ENCODE data around the gene XYLT1.
"Not testable (repeated sequence)": the region's sequence is repeated elsewhere in the genome, so short reads cannot be mapped to it uniquely, and the experiment has no call there.

Gene XYLT1

DNA sequence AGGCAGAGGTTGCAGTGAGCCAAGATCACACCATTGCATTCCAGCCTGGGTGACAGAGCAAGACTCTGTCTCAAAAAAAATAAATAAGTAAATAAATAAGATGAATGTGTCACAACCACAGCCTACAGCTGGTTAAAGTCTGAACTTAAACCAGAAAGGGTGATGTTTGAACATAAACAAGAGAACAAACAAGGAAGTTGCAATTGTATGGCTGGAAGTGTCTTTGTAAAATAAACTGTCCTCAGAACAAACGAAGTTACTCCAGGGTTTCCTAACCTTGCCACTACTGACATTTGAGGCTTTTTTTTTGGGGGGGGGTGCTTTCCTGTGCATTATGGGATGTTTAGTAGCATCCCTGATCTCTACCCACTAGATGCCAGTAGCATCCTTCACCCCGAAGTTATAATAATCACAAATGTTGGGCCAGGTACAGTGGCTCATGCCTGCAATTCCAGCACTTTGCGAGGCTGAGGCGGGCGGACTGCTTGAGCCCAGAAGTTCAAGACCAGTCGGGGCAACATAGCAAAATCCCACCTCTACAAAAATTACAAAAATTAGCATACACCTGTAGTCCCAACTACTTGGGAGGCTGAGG lies 119.2 kb downstream of the XYLT1 start:
- no peak for DNase-seq

DNA sequence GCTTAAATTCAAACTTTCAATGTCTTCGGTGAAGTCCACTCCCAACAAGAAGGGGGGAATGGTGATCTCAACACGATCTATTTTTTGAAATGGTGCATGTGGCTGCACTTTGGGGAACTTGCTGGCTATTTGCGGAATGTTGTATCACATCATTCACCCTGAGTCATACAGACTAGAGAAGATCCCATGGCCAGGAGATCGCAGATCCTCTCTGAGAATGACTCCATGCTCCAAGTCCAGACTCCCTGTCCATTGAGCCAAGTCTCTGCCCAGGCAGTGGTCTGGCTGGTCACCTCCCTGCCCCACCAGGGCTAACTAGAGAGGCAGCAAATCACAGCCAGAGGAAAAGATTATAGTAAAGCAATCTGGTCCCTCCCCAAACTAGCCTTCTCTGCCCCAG lies 120.6 kb downstream of the XYLT1 start:
- no peak for DNase-seq

DNA sequence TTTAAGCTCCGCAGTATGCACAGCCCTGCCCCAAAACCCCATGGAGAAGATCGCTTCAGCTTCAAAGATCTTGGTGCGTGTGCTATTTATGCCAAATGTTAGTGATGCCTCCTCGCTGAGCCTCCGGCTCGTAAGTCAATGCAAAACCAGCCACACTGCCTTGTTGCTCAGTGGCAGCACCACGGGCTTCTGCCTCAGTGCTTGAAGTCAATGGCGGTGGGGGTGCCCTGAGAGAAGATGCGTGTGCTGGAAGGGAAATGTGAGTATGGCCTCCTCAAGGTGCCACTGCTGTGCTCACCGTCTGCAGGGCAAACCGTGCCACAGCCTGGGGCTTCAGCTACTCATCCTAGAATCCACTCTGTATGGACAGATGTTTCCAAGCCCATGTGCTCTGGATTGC lies 121.9 kb downstream of the XYLT1 start:
- DNase-seq: no peak

DNA sequence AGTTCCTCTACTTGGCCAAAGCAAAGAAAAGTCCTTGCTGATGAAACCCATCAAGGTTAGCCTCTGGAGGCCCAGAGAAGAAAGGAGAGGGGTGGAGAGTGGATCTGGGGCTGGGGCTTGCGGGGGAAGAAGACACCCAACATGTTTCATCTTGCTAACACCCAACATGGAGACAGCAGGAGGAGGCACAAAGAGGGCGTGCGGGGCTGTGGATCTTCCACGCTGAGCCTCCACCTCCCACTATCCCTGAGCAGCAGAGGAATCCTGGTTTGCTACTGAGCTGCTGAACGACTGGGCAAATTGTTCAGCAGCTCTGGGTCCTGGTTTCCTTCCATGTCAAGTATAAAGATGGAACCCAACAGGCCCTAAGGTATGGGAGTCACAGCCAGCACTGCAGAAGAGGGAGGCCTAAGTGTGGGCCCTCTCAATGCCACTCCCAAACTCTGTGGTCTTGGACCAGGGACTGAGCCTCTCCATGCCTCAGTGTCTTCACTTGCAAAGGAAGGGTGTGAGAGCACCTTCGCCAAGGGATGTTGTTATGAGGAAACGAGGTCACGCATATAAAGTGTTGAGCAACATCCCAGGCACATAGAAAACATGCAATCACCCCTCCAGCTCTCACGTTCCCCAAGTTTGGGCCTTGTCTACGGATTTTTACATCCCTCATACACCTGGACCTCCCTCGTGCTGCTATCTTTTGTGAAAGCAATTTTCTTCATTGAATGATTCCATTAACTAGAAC lies 122.5 kb downstream of the XYLT1 start:
- peak in 1 of 2 experiments; percentile 21 for DNase-seq

DNA sequence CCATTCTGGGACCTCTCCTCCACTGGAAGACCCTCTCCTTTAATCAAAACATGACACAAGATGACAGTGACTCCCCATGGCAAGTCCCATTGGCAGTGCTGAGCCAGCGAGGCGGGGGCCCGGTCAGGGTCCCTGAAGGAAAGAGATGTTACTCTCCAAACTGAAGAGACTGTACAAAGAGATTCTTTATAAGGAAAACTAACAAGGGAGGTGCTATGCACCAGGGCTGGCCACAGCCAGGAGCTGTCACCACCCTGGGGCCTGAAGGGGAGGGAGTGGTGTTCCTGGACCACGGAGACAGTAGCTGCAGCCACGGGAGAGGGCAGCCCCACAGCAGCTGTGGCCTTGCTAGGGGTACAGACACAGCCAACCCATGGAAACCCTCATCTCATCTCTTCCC lies 123.1 kb downstream of the XYLT1 start:
- DNase-seq: no peak

DNA sequence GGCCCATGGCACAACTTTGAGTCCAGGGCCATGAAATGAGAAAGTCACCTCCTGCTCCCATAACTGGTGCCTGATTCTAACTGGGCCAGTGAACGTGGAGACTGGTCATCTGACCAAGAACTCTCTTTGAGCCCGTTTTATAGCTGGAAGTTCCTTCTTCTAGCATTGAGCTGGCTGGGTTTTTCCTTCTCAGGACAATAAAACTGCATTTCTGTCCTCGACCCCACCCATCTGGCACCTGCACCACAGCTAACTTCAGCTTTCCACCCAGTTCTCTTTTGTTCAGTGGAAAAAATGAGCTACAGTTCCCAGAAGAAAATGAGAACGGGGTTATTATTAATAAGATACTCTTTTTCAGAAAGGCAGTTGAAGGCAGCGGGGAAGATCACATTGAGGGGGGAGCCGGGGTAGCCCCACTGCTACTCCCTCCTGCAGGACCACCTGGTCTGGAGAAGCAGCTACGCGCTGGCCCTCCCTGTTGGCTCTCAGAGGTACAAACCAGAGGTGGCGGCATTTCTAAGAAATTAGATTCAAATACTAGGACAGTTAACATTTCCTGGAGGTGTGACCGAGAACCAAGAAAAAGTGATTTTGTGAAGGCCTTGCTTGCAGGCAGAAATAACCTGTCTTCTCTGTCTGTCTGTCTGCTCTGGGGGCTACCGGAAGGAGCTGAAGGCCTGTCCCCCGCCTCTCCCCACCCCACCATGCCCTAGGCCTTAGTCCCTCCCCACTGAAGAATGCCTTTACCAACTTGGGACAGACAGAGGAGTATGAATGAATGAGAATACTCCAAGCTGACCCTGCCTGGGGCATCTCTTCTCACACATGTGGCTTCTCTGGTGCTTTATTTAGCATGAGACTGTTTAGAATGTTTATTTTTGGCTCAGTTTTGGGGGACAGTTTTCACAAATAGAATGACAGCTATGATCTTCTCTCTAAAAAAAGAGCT lies 123.9 kb downstream of the XYLT1 start:
- DNase-seq: no peak

DNA sequence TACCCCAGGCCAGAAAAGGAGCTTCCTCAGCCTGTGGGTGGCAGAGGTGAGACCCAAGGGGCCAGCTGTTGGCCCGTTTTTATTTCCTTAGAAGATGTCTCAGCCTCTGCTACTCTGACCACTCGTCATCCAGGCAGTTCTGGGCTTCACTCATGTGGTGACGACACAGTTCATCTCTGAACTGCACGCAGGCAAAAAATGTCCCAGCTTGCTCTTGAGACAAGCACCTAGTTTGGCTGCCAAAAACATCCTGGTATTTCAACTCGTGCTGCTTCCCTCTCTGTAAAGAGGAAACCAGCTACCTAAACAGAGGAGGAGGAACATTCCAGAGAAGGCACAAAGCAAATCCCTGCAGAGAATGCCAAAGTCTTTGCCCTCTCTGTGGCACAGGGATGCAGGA lies 125.7 kb downstream of the XYLT1 start:
- DNase-seq: no peak

DNA sequence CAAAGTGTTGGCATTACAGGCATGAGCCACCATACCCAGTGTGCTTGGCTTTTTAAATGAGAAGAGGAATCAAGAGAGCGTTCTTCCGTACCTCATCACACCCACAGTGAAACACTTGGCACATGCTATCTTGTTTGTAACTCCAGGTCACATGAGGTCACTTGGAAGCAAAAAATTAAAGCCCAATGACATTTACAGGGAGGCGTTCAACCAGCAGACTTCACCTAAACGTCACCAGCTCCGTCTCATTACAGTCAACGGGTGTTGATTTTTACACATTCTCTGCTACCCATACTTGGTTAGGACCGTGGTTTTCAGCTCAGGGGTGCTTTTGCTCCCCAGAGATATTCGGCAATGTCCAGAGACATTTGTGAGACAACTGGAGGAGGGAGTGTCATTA lies 127.0 kb downstream of the XYLT1 start:
- no peak for DNase-seq

DNA sequence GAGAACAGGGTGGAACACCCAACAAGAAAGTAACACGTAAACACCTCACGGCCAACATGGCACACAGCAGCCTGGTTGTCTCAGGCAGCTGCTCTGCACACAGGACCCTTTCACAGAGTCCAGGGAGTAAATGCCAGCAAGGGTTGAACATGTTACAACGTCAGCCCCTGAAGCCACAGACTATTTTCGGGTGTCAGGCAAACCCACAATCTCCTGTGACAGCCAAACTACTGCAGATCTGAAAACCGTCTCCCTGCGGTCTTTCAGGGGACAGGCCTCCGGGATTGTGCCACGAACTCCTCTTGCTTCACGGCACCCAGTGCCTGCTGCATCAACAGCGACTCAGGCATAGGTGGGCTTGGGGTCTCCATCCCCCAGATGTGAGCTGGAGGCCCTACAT lies 127.7 kb downstream of the XYLT1 start:
- peak; percentile 91 to 94 for DNase-seq

DNA sequence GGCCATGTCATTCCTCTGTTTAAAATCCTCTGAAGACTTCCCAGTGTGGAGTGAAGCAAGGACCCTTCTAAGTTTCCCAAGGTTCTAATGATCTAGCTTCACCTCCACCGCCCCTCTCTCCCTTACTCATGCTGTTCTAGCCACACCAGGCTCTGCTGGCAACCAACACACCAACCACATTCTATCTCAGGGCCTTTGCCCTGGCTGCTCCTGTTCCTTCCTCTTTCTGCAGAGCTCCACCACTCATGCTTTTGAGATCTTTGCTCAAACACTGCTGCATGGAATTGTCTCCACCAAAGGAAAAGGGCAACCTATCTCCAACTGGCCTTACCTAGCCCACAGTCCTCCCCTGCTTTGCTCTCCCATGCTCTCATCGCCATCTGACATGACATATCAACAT lies 128.7 kb downstream of the XYLT1 start:
- DNase-seq: peak; percentile 84 to 86

DNA sequence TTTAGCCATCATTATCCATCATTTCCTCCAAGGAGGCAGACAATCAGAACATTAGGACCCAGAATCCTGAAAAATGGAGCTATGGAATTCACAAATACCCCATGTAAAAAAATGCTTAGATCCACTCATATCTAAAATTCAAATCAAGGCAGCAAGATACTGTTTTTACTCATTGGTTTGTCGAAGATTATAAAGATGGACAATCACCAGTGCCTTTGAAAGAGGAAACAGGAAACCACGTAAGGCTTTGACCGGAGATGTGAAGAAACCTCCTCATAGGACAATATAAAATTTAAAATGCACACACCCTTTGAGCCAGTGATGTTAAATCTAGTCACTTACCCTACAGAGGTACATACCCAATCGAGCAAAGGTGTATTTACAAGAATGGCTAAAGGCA lies 130.0 kb downstream of the XYLT1 start:
- peak; percentile 44 to 70 for DNase-seq

DNA sequence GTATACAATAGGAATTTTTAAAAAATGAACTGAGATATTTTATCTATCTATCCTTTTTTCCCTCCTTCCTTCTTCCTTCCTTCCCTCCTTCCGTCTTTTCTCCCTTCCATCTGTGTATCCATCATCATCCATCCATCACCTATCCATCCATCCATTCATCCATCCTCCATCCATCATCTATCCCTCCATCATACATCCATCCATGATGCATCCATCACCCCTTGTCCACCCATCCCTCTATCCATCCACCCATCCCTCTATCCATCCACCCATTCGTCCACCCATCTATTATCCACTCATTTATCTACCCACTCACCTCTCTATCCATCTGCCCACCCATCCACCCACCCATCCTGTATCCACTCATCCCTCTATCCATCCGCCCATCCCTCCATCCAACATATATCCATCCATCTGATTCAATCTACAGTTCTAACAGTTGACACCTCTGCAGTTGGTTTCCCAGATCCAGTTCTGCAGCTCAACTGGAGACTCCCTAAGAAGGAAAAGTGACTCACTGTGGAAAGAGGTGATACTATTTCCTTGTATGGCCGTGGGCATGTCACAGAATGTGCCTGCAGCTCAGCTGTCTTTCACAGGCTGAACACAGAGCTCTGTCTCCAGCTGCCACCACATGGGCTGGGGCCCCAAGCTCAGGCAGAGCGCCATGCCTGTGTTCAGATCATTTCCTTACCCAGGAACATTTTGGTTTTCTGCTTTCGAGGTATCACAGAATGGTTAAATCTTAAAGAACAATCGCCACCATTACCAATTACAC lies 130.8 kb downstream of the XYLT1 start:
- DNase-seq: no peak

DNA sequence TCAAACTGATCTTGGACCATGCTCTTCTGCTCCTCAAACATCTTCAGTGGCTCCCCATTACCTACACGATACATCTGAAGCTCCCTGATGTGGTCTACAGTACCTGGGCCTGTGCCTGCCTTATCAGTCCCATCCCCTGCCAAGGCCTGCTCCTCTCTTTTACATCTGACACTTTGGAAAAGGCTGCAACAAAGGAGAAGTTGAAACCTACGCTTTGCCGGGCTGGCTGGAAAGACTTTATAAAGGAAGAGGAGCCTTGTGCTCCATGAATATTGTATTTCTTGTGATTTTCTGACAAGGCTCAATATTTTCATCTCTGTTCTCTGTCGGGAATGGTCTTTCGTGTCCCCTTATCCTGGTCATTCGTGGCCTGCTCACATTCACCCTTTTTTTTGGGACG lies 132.5 kb downstream of the XYLT1 start:
- no peak for DNase-seq

DNA sequence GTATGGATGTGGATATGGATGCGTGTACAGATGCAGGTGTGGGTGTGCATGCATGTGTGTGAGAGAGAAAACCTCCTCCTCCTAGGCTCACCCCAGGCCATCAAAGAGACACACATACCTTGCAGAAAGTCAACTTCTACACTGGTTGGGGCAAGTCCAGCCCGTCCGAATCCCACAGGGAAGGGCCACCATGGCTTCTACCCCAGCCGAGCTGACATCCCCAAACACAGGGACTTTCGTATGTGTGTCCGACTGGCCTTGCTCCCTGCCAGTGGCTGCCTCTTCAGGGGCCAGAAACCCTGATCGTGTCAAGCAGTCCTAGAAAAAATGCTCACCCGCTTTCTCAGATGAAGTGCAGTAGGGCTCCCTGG lies 134.2 kb downstream of the XYLT1 start:
- no peak for DNase-seq

DNA sequence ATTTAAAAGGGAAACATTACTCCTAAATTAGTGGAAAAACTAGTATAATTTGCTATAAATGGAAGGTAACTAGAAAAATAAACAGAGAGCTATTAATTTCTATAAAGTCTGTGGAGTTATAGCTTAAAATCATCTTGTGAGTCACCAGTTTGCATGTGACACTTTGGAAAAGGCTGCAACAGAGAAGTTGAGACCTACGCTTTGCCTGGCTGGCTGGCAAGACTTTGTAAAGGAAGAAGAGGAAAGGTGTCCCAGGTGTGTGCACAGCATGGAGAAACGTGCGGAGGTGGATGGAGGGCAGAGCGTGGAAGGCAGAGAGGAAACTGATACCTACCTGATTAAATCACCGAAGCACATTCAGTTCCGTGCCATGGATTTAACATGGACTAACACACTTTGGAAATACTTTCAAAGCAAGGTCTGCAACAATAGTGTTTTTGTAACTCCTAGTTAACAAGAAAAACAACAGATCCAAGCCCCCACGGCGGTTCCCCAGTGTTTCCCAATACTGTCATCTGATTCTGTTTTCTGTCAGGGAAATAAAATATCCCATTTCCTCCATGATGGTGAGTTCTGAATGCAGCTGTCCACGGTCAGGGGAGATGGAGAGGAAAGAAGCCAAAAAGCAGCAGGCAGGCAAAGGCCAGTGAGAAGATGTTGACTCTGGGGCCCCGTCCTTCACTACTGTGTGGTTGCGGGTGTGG lies 134.8 kb downstream of the XYLT1 start:
- no peak for DNase-seq

DNA sequence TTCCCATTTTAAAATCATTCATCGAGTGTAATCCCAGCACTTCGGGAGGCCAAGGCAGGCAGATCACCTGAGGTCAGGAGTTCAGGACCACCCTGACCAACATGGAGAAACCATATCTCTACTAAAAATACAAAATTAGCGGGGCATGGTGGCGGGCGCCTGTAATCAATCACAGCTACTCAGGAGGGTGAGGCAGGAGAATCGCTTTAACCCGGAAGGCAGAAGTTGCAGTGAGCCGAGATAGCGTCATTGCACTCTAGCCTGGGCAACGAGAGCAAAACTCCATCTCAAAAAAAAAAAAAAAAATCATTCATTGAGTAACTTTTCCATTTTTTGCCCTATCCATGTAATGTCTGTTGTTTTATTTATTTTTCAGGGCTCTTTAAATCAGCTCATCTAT lies 135.4 kb downstream of the XYLT1 start:
- DNase-seq: not testable (repeated sequence)

DNA sequence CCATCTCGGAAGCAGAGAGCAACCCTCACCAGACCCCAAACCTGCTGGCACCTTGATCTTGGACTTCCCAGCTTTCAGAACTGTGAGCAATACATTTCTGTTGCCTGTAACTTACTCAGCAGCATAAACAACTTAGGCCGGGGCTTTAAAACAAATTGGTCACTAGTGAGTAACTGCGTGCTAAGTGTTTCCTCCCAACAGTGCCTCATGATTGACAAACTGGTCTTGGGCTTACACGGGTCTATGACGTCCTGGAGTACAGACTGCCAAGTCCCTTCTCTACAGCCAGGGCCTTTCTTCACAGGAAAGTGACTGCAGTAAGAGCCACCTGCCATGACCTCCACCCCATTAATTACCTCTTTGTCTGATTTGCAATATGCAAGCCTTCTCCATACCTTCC lies 136.7 kb downstream of the XYLT1 start:
- no peak for DNase-seq

DNA sequence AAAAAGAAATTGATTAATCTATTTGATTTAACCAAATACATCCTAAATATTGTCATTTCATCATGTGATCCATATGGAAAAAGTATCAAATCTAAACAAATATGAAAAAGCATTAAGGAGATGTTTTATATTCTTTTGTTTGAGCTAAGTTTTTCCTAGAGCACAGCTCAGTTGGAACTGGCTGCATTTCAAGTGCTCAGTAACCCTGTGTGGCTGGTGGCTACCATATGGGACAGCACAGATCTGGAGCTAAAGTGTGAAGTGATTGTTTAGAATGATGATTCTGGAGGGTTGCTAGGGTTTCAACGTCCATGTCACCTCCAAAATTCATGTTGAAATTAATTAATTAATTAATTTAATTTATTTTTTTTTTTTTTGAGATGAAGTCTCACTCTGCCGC lies 137.5 kb downstream of the XYLT1 start:
- DNase-seq: no peak

DNA sequence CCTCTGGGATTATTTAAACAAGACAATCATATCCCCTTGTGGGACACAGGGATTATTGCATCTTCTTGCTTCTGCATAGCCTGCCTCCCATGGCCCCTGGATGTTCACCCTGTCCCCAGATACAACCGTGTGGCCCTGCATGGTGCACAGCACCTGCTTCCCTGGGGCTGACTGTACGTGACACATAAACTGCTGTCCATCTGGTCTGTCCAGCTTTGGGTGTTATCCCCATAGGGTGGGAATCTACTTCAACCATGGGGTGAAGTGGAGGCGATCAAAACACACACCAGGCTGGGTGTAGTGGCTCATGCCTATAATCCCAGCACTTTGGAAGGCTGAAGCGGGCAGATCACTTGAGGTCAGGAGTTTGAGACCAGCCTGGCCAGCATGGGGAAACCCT lies 138.8 kb downstream of the XYLT1 start:
- no peak for DNase-seq

DNA sequence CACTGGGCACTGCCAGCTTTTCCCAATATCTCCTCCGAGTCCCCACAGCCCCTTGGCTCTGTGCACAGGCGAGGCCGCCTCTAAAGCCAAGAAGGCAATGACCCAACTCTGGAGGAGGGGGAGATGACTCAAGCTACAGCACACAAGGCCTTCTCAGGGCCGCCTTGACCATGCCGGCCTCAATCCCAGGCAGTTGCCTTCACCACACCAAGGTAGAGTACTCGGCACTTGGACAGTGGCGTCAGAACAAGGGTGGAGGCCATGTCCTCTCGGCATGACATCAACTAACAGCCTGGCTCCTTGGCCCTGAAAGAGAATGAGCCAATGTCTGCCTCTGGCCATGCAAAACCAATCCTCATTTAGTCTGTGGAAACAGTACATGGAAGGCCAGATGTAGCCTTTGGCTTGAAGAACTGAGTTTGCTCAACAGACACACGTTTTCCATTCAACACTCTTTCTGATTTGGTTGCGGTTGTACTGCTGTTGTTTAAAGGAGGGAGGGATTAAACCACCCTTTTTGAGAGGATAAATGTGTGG lies 139.6 kb downstream of the XYLT1 start:
- DNase-seq: no peak

DNA sequence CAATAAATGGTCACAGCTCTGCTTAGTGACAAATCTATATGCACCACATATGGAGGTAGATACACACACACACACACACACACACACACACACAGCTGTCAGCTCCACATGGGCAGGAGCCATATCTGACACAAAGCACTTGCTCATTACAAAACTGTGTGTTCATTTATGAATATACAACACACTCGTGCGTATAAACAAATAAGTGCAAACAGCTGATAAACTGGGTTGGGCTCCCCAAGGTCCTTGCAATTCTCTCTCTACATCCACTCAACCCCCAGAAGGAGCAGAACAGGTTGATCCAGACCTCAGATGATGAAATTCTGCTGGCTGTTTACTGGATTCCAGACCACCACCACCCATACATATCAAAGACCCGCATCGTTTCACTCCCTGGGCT lies 140.7 kb downstream of the XYLT1 start:
- no peak for DNase-seq

DNA sequence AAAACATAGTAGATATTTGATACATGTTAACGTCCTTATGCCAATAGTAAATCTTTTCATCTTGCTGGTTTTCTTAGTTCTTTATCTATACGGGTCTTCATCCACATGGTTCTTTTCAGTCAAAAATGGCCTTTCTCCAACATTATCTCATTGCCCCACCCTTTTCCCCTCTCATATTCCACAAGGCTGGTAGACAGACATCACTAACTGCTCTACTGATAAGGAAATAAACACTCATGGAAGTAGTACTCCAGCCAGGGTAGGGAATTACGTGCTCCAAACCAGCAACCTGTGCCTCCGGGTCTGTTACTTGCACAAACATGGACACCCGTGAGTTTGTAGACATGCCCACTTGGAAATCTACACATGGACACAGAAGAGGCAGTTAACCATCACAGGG lies 141.4 kb downstream of the XYLT1 start:
- DNase-seq: no peak

All from AML-193 (cell line).